Measurements from ENCODE around the gene OTUD1.

GRCh38 chr10:23457632-23458417, 18.9 kb downstream of the OTUD1 start:
- TF ChIP-seq EZH2 (IDR thresholded peaks at IDR 0.05; ENCODE audit: borderline replicate concordance), result no peak
- no peak for TF ChIP-seq CTCF (IDR thresholded peaks at IDR 0.05; ENCODE audit: poor library complexity)
- TF ChIP-seq EZH2phosphoT487 (IDR thresholded peaks at IDR 0.05; ENCODE audit: low read depth, severe bottlenecking, unreplicated experiment), result no peak

All from hepatocyte (in vitro differentiated cells).